HCT116 (cell line): ENCODE results near the gene RPS6KC1.

Source experiments
- CEBPB ChIP-seq: IDR thresholded peaks from 2 replicates; pipeline ENCODE4 v1.6.1; 2012; ENCODE audit warnings: low read depth
- EZH2 ChIP-seq: fragments of 200-600 bp; sonication (generic); IDR thresholded peaks from 2 replicates; pipeline ENCODE4 v1.6.1; 2017; ENCODE audit warnings: antibody characterized with exemption, mixed run types
- JUND ChIP-seq: IDR thresholded peaks from 2 replicates; pipeline ENCODE4 v1.6.1; 2012
- POLR2A ChIP-seq: IDR thresholded peaks from 2 replicates; pipeline ENCODE4 v1.7.0; 2011; ENCODE audit warnings: borderline replicate concordance; ENCODE audit not compliant: insufficient read depth, insufficient read length; ENCODE audit errors: extremely low read depth
- RAD21 ChIP-seq: IDR thresholded peaks from 2 replicates; pipeline ENCODE4 v1.6.1; 2012; ENCODE audit warnings: low read depth, mild to moderate bottlenecking
- TCF7L2 ChIP-seq: IDR thresholded peaks from 2 replicates; pipeline ENCODE4 v1.7.0; 2011; ENCODE audit warnings: borderline replicate concordance, inconsistent platforms; ENCODE audit not compliant: insufficient read depth, insufficient read length; ENCODE audit errors: extremely low read depth
- TF ChIP-seq, protein P1 (sequence below), 3 experiments: fragments of 200-600 bp in 1 of 3; sonication (generic) in 1 of 3; IDR thresholded peaks in 2 of 3; conservative IDR thresholded peaks in 1 of 3; 2 replicates each; pipeline ENCODE4 v1.5.1; 2012 to 2017; ENCODE audit warnings: low read depth in 2 of 3, low read length in 2 of 3, antibody characterized with exemption in 1 of 3, borderline replicate concordance in 1 of 3, control low read depth in 1 of 3, mild to moderate bottlenecking in 1 of 3, mixed read lengths in 1 of 3, mixed run types in 1 of 3, moderate library complexity in 1 of 3; ENCODE audit not compliant: insufficient read depth in 1 of 3

DNA sequence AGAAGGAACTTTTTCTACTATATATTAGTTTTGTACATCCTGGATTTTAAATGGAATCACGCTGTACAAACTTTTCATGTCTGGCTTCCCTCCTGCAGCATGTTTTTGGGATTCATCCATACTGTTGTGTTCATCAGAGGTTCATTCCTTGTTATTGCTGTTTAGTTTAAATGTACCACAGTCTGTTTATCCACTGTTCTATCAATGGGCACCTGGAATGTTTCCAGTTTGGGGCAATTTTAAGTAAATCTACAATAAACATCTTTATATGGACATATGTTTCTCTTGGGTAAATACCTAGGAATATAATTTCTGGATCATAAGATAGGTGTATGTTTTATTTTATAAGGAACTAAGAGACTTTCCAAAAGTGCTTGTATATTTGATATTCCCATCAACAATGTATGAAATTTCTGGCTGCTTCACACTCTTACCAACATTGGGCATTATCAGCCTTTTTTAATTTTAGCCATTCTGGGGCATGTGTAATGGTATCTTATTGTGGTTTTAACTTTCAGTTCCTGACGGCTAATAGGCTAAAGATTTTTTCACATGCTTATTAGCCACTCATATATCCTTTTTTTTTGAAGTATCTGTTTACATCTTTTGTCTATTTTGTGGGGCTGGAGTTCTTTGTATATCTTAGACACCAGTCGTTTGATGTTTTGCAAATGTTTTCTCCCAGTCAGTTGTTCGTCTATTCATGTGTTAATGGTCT lies 48.8 kb downstream of the RPS6KC1 start:
- TF ChIP-seq RAD21, result no peak
- TF ChIP-seq EZH2, result no peak
- no peak for TF ChIP-seq JUND
- TF ChIP-seq, protein P1, sequence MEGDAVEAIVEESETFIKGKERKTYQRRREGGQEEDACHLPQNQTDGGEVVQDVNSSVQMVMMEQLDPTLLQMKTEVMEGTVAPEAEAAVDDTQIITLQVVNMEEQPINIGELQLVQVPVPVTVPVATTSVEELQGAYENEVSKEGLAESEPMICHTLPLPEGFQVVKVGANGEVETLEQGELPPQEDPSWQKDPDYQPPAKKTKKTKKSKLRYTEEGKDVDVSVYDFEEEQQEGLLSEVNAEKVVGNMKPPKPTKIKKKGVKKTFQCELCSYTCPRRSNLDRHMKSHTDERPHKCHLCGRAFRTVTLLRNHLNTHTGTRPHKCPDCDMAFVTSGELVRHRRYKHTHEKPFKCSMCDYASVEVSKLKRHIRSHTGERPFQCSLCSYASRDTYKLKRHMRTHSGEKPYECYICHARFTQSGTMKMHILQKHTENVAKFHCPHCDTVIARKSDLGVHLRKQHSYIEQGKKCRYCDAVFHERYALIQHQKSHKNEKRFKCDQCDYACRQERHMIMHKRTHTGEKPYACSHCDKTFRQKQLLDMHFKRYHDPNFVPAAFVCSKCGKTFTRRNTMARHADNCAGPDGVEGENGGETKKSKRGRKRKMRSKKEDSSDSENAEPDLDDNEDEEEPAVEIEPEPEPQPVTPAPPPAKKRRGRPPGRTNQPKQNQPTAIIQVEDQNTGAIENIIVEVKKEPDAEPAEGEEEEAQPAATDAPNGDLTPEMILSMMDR (IDR thresholded peaks at IDR 0.05 in 2 of 3, conservative IDR thresholded peaks at IDR 0.05 in 1 of 3; ENCODE audit: borderline replicate concordance in 1 of 3, insufficient read depth in 1 of 3, low read depth in 2 of 3, low read length in 2 of 3), result no peak
- no peak for TF ChIP-seq TCF7L2
- TF ChIP-seq POLR2A, result no peak
- no peak for TF ChIP-seq CEBPB
